ENCODE data around the gene CFAP92. TPM values are rescaled to one million over a fixed set of nuclear protein-coding genes. Genes with fewer than 3 reads are reported as not detected.
A peak's percentile ranks its signal among the peaks of the same experiment; 100 is the strongest.

The CFAP92 gene, protein sequence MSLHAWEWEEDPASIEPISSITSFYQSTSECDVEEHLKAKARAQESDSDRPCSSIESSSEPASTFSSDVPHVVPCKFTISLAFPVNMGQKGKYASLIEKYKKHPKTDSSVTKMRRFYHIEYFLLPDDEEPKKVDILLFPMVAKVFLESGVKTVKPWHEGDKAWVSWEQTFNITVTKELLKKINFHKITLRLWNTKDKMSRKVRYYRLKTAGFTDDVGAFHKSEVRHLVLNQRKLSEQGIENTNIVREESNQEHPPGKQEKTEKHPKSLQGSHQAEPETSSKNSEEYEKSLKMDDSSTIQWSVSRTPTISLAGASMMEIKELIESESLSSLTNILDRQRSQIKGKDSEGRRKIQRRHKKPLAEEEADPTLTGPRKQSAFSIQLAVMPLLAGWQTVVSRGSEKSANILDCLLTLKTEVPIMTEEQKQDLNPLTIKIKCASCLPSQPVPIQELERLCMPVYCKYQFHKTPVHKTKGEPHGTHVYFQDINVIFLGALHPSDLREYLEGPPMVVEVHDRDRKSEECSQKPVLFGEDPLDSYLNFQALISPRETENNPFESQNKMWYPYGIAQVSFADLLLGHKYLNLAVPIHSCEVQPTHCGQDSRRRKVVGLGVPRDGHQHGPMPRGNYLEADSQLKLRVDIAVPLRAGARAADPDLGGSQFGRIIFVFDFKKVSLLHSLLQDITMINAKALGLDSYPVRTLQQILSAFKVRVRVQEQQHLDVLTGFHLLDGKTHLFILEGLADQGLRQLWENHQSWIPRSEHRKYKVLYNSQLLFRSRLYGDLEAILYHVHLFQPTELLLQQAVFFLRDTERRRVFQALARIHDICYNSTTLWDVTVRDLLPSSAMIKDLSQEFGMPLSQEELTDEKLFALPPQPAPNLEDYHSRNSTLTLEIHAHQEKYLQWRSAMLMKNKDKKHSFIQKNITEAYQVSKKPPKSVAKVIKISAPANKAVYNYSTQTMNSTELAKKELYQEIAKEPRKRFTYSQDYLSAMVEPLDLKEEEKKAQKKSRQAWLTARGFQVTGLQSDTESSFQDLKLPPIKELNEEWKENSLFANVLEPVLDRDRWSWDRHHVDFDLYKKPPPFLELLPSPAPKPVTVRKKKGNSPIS
- total RNA-seq (under 1 TPM; 0.19 to 0.45 TPM), total RNA-seq (0 to 1.5 (median 0.24) reads per million in 172 experiments)
- polyA plus RNA-seq (2013, experiment 1 of 2), result 0.29 TPM
- polyA plus RNA-seq (2013, experiment 2 of 2), result 0.26 TPM

DNA sequence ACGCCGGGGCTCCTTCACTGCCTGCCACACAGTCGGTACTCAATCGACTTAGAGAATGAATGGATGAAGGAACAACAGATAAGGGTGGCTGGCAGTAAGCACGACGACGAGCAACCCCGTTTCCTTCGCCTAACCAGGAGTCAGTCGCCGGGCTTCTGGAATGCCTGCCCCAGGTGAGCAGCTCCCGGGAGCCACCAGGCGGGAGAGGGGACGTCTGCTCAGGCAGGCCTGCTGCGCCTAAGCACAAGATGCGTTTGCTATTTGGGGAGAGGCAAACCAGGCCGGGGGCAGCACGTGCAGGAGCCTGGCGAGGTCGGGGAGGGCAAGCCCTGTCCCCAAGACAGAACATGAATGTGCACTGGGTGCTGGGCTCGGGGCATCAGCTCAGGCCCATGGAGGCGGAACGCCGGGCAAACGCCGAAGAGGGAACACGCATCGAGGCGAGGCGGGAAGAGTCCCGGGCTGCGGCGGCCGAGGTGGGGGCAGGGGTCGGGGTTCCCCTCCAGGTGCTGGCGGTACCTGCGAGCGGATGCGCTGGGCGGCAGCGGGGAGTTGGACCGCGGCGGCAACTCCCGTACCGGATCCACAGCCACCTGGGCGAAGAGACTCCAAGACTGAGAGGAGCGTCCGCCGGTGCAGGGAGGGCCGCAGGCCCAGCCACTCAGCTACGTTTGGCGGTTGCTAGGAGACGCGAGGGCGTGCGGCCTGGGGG is at the start of gene CFAP92:
CFAP92 (minus strand) TSS at position 616 of the 712 bp plus-strand sequence. CDS start 772 bp downstream, outside the sequence.
- Mint-ChIP-seq H3K36me3 (ENCODE audit: low read depth) (no peaks in the 10 kb centered on the region), H3K27ac (peak within 1 kb of the TSS; percentile 78), H3K27me3 (no peaks in the 10 kb centered on the region), H3K4me1 (ENCODE audit: low read depth) (peaks cover 47% of the 10 kb centered on the region), H3K4me3 (peak within 1 kb of the TSS; percentile 80), H3K9me3 (no peaks in the 10 kb centered on the region)
- Histone ChIP-seq H3K36me3 (ENCODE audit: insufficient read depth, low read length) (no peaks in the 10 kb centered on the region), H3K27me3 (ENCODE audit: control insufficient read depth in 1 of 2, insufficient read depth in 2 of 2, low read length in 2 of 2) (no peaks in the 10 kb centered on the region), H3K27ac (ENCODE audit: low read depth in 1 of 2, low read length in 2 of 2) (peak within 1 kb of the TSS; percentile 30 to 38), H3K9me3 (ENCODE audit: control insufficient read depth in 1 of 2, insufficient read depth in 1 of 2, low read length in 2 of 2) (no peaks in the 10 kb centered on the region), H3K4me3 (ENCODE audit: low read length) (peak within 1 kb of the TSS; percentile 48), H3K4me1 (ENCODE audit: insufficient read depth, low read length) (peaks cover 30% of the 10 kb centered on the region)
- TF ChIP-seq, protein P1, sequence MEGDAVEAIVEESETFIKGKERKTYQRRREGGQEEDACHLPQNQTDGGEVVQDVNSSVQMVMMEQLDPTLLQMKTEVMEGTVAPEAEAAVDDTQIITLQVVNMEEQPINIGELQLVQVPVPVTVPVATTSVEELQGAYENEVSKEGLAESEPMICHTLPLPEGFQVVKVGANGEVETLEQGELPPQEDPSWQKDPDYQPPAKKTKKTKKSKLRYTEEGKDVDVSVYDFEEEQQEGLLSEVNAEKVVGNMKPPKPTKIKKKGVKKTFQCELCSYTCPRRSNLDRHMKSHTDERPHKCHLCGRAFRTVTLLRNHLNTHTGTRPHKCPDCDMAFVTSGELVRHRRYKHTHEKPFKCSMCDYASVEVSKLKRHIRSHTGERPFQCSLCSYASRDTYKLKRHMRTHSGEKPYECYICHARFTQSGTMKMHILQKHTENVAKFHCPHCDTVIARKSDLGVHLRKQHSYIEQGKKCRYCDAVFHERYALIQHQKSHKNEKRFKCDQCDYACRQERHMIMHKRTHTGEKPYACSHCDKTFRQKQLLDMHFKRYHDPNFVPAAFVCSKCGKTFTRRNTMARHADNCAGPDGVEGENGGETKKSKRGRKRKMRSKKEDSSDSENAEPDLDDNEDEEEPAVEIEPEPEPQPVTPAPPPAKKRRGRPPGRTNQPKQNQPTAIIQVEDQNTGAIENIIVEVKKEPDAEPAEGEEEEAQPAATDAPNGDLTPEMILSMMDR (IDR thresholded peaks at IDR 0.05), result no peak
- DNase-seq, result peak; percentile 85 to 96 (median 90)
- CTCF ChIA-PET, result interaction anchor here (1.4 to 4.2 kb wide), 4 partner anchors 10 to 34 kb away, joined by 9 to 20 read pairs (median 14); no protein-coding TSS in a partner anchor
- peak; percentile 97 for ATAC-seq (ENCODE audit: poor library complexity)
- POLR2A ChIA-PET, result interaction anchor here (0.7 to 3.7 kb wide), 15 partner anchors 10 to 285 kb away, joined by 3 to 41 read pairs (median 4); partner anchors contain the start of genes CNBP, HMCES and RAB43
- intact Hi-C loops (cut with DNase I, micrococcal nuclease), result loop anchor here in 1 of 2 experiments (2.0 kb wide), 1 partner anchor 33 kb away; no protein-coding TSS in a partner anchor

DNA sequence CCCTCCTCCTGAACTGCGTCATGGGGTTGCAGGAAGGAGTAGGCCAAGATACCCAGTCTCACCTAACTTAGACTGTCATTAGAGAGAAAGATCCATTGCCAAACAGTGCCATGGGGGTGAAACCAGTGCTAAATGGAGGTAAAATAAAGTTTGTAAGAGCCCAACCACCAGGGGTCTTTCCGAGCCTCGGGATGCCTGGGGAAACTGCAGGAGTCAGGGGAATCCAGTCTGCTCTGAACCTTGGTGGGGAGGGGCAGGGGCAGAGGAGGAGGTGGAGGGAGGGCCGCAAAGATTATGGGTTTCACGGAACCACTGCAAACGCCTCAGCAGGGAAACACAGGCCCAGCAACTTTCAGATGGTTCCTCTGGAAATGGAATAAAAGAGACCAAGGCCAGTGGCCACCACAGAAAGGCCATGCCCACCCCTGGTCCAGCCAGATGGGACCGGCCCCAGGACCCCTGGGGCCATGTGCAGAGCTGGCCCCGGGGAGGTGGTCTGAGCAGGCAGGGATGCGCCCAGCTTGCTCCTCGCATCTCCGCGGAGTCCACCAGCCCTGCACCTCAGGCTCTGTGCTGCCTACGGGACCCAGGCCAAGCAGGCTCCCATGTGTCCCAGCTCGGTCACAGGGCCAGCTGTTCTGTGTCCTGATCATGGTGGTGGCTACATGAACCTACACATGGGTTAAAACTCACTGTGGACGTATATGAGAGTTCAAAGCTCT is 46.9 kb upstream of the CFAP92 start:
- Histone ChIP-seq H3K27ac (ENCODE audit: low read depth in 1 of 2, low read length in 2 of 2) (no peak overlapping the region), H3K4me1 (ENCODE audit: insufficient read depth, low read length) (peaks cover 25% of the 10 kb centered on the region), H3K27me3 (ENCODE audit: control insufficient read depth in 1 of 2, insufficient read depth in 2 of 2, low read length in 2 of 2) (peaks cover 0 to 8% of the 10 kb centered on the region in 2 experiments), H3K9me3 (ENCODE audit: control insufficient read depth in 1 of 2, insufficient read depth in 1 of 2, low read length in 2 of 2) (peaks cover 0 to 8% of the 10 kb centered on the region in 2 experiments), H3K4me3 (ENCODE audit: low read length) (no peak overlapping the region), H3K36me3 (ENCODE audit: insufficient read depth, low read length) (no peaks in the 10 kb centered on the region)
- peaks cover 9% of the 10 kb centered on the region for H3K4me1 Mint-ChIP-seq (ENCODE audit: low read depth)
- H3K4me3 Mint-ChIP-seq, result no peak overlapping the region
- H3K27ac Mint-ChIP-seq, result no peak overlapping the region
- H3K36me3 Mint-ChIP-seq (ENCODE audit: low read depth), result no peaks in the 10 kb centered on the region
- TF ChIP-seq, protein P1 (IDR thresholded peaks at IDR 0.05), result no peak
- peaks cover 21% of the 10 kb centered on the region for H3K27me3 Mint-ChIP-seq
- CTCF ChIA-PET, result interaction anchor here (1.1 to 1.6 kb wide), 2 partner anchors 14 to 205 kb away, joined by 3 read pairs; no protein-coding TSS in a partner anchor
- ATAC-seq (ENCODE audit: poor library complexity), result no peak
- H3K9me3 Mint-ChIP-seq, result no peaks in the 10 kb centered on the region
- intact Hi-C loops (cut with DNase I, micrococcal nuclease), result no loop called here
- DNase-seq, result no peak
- POLR2A ChIA-PET, result interaction anchor here (0.6 kb wide), 1 partner anchor 92 kb away, joined by 3 read pairs; no protein-coding TSS in a partner anchor
